HG03175 (cell line): ENCODE measurements around the gene LPIN1.

Source experiments
- ATAC-seq: cut with Tn5 transposase; IDR thresholded peaks from one replicate; pipeline ENCODE4 v1.9.1; 2021; ENCODE audit warnings: mild to moderate bottlenecking, moderate library complexity; ENCODE audit not compliant: unreplicated experiment

Gene LPIN1

GRCh38 chr2:11778923-11779757 lies 32.7 kb downstream of the LPIN1 start:
- ATAC-seq: peak; percentile 90

GRCh38 chr2:11781602-11782001 lies 35.2 kb downstream of the LPIN1 start:
- no peak for ATAC-seq

- ATAC-seq: no peak
Observed at GRCh38 chr2:11784280-11784679, 37.8 kb downstream of the LPIN1 start.

GRCh38 chr2:11784747-11785610 lies 38.5 kb downstream of the LPIN1 start:
- ATAC-seq: peak; percentile 67

GRCh38 chr2:11785611-11785940 lies 39.1 kb downstream of the LPIN1 start:
- no peak for ATAC-seq

GRCh38 chr2:11786191-11786590 lies 39.8 kb downstream of the LPIN1 start:
- ATAC-seq: no peak

GRCh38 chr2:11786592-11786991 lies 40.2 kb downstream of the LPIN1 start:
- ATAC-seq: no peak

- ATAC-seq: no peak
Observed at GRCh38 chr2:11787991-11788390, 41.6 kb downstream of the LPIN1 start.

GRCh38 chr2:11788461-11789124 lies 42.2 kb downstream of the LPIN1 start:
- no peak for ATAC-seq

- ATAC-seq: no peak
Observed at GRCh38 chr2:11789243-11789642, 42.8 kb downstream of the LPIN1 start.

- no peak for ATAC-seq
Observed at GRCh38 chr2:11790228-11790627, 43.8 kb downstream of the LPIN1 start.

GRCh38 chr2:11795590-11795989 lies 49.2 kb downstream of the LPIN1 start:
- no peak for ATAC-seq

- no peak for ATAC-seq
Observed at GRCh38 chr2:11796190-11797171, 50.0 kb downstream of the LPIN1 start.

GRCh38 chr2:11797846-11798245 lies 51.4 kb downstream of the LPIN1 start:
- no peak for ATAC-seq

- no peak for ATAC-seq
Observed at GRCh38 chr2:11798701-11799435, 52.4 kb downstream of the LPIN1 start.

- no peak for ATAC-seq
Observed at GRCh38 chr2:11799826-11800225, 53.4 kb downstream of the LPIN1 start.

GRCh38 chr2:11802782-11803191 lies 56.4 kb downstream of the LPIN1 start:
- ATAC-seq: no peak

- ATAC-seq: no peak
Observed at GRCh38 chr2:11805024-11805423, 58.6 kb downstream of the LPIN1 start.

GRCh38 chr2:11805920-11806319 lies 59.5 kb downstream of the LPIN1 start:
- no peak for ATAC-seq
